Hepatocyte (in vitro differentiated cells): ENCODE data around the gene ABCB11. TPM values are rescaled to one million over a fixed set of nuclear protein-coding genes. Genes with fewer than 3 reads are reported as not detected.

ENCODE experiments used
- DNase-seq: peaks from one replicate; pipeline ENCODE4 v3.0.0-alpha.2; 2016; ENCODE audit warnings: low spot score
- H2AFZ ChIP-seq: fragments of 200-600 bp; sonication (generic); 2 replicates; pipeline ENCODE4 v1.6.0; 2016; ENCODE audit warnings: antibody characterized with exemption, mild to moderate bottlenecking
- H3K27ac ChIP-seq: fragments of 200-600 bp; sonication (generic); 2 replicates; pipeline ENCODE4 v1.5.1; 2016; ENCODE audit warnings: mild to moderate bottlenecking
- H3K27me3 ChIP-seq: fragments of 200-600 bp; sonication (generic); 2 replicates; pipeline ENCODE4 v1.6.1; 2016
- H3K36me3 ChIP-seq: fragments of 200-600 bp; sonication (generic); replicated peaks from 2 replicates; pipeline ENCODE4 v1.5.1; 2016; ENCODE audit warnings: low read depth; ENCODE audit not compliant: insufficient read depth
- H3K4me1 ChIP-seq: fragments of 200-600 bp; sonication (generic); 2 replicates; pipeline ENCODE4 v1.5.1; 2016; ENCODE audit warnings: mild to moderate bottlenecking, moderate library complexity; ENCODE audit not compliant: insufficient read depth
- H3K4me2 ChIP-seq: fragments of 200-600 bp; sonication (generic); 2 replicates; pipeline ENCODE4 v1.6.0; 2016
- H3K4me3 ChIP-seq: fragments of 200-600 bp; sonication (generic); 2 replicates; pipeline ENCODE4 v1.5.1; 2016; ENCODE audit warnings: mild to moderate bottlenecking
- H3K79me2 ChIP-seq: fragments of 200-600 bp; sonication (generic); 2 replicates; pipeline ENCODE4 v1.6.0; 2017; ENCODE audit warnings: mild to moderate bottlenecking
- H3K9me2 ChIP-seq: fragments of 200-600 bp; sonication (generic); replicated peaks from 2 replicates; pipeline ENCODE4 v1.6.0; 2017; ENCODE audit warnings: mild to moderate bottlenecking; ENCODE audit not compliant: insufficient read depth
- H3K9me3 ChIP-seq: fragments of 200-600 bp; sonication (generic); 2 replicates; pipeline ENCODE4 v1.5.1; 2016; ENCODE audit warnings: low read depth, mild to moderate bottlenecking
- H4K20me1 ChIP-seq: fragments of 200-600 bp; sonication (generic); 2 replicates; pipeline ENCODE4 v1.6.0; 2016; ENCODE audit warnings: mild to moderate bottlenecking; ENCODE audit not compliant: insufficient read depth, poor library complexity, severe bottlenecking
- CTCF ChIP-seq: fragments of 200-600 bp; sonication (generic); IDR thresholded peaks from 2 replicates; pipeline ENCODE4 v1.5.1; 2016; ENCODE audit warnings: antibody characterized with exemption, mild to moderate bottlenecking; ENCODE audit not compliant: poor library complexity
- EZH2 ChIP-seq: fragments of 200-600 bp; sonication (generic); IDR thresholded peaks from 2 replicates; pipeline ENCODE4 v1.6.1; 2016; ENCODE audit warnings: antibody characterized with exemption, mild to moderate bottlenecking, borderline replicate concordance
- EZH2phosphoT487 ChIP-seq: fragments of 200-600 bp; sonication (generic); IDR thresholded peaks from one replicate; pipeline ENCODE4 v1.6.1; 2018; ENCODE audit warnings: antibody characterized with exemption, mild to moderate bottlenecking, low read depth, moderate library complexity; ENCODE audit not compliant: unreplicated experiment, severe bottlenecking
- WGBS: methylation state at CpG from one replicate; pipeline ENCODE4 v1.1.6; 2016; ENCODE audit warnings: low lambda C conversion rate; ENCODE audit errors: missing lambda C conversion rate; 5-methylcytosine and 5-hydroxymethylcytosine counted together
- polyA plus RNA-seq: library from polyadenylated mRNA; unstranded; fragments of >200 nt; fragmentation: Nextera tagmentation; extraction: Ambion mirVana; gene quantifications from 2 replicates; pipeline ENCODE4 v1.2.1, GENCODE V29; 2016
- total RNA-seq: library from RNA; depleted of rRNA; stranded (reverse); fragments of >200 nt; gene quantifications from 2 replicates; pipeline ENCODE4 v1.2.3, GENCODE V29; 2014

The ABCB11 gene
- total and polyA plus RNA-seq, 2 experiments from 2014 or later: 2.0 to 9.2 TPM

- Histone ChIP-seq H3K79me2 (no peaks in the 10 kb centered on the region), H3K36me3 (no peaks in the 10 kb centered on the region), H3K4me2 (no peak overlapping the region), H4K20me1 (no peaks in the 10 kb centered on the region), H3K9me2 (no peaks in the 10 kb centered on the region), H3K4me1 (no peaks in the 10 kb centered on the region), H3K9me3 (no peaks in the 10 kb centered on the region), H3K27me3 (peaks cover 13% of the 10 kb centered on the region), H2AFZ (no peak overlapping the region), H3K27ac (no peak overlapping the region), H3K4me3 (no peak overlapping the region)
- no peak for TF ChIP-seq EZH2
- WGBS: 95% methylated on average over 4 of the region's 4 CpGs
- no peak for DNase-seq
These were observed 117.6 kb downstream of the ABCB11 start for GRCh38 chr2:168913495-168913894.

- H3K4me1 ChIP-seq: no peaks in the 10 kb centered on the region
- peak overlapping the region; percentile 70 for H3K4me2 ChIP-seq
- peak; percentile 21 for DNase-seq
- TF ChIP-seq CTCF (no peak), EZH2phosphoT487 (no peak), EZH2 (no peak)
- H3K9me2 ChIP-seq: no peaks in the 10 kb centered on the region
- no peak overlapping the region for H3K27ac ChIP-seq
- H3K79me2 ChIP-seq: no peaks in the 10 kb centered on the region
- no peaks in the 10 kb centered on the region for H4K20me1 ChIP-seq
- 40% methylated on average over 21 of the region's 21 CpGs for WGBS
- peak overlapping the region; percentile 21 for H2AFZ ChIP-seq
- H3K9me3 ChIP-seq: no peaks in the 10 kb centered on the region
- no peaks in the 10 kb centered on the region for H3K36me3 ChIP-seq
- no peak overlapping the region for H3K4me3 ChIP-seq
- peaks cover 13% of the 10 kb centered on the region for H3K27me3 ChIP-seq
These were observed 118.2 kb downstream of the ABCB11 start for GRCh38 chr2:168912901-168913369.

GRCh38 chr2:168912466-168912865, 118.7 kb downstream of the ABCB11 start:
- Histone ChIP-seq H2AFZ (peak overlapping the region; percentile 21), H3K4me2 (peak overlapping the region; percentile 70), H3K27me3 (peaks cover 13% of the 10 kb centered on the region), H3K9me3 (no peaks in the 10 kb centered on the region), H3K4me1 (no peaks in the 10 kb centered on the region), H3K36me3 (no peaks in the 10 kb centered on the region), H4K20me1 (no peaks in the 10 kb centered on the region), H3K79me2 (no peaks in the 10 kb centered on the region), H3K9me2 (no peaks in the 10 kb centered on the region), H3K4me3 (no peak overlapping the region), H3K27ac (no peak overlapping the region)
- TF ChIP-seq CTCF (no peak), EZH2 (no peak), EZH2phosphoT487 (no peak)
- DNase-seq: no peak
- WGBS: 76% methylated on average over 6 of the region's 6 CpGs

- H2AFZ ChIP-seq: no peak overlapping the region
- 75% methylated on average over 5 of the region's 5 CpGs for WGBS
- H4K20me1 ChIP-seq: no peaks in the 10 kb centered on the region
These were observed 120.8 kb downstream of the ABCB11 start for GRCh38 chr2:168910330-168910729.

More at GRCh38 chr2:168910330-168910729, 120.8 kb downstream of the ABCB11 start:
- DNase-seq: no peak
- H3K9me2 ChIP-seq: no peaks in the 10 kb centered on the region
- no peaks in the 10 kb centered on the region for H3K79me2 ChIP-seq
- no peak overlapping the region for H3K4me3 ChIP-seq
- peaks cover 13% of the 10 kb centered on the region for H3K27me3 ChIP-seq
- H3K4me1 ChIP-seq: no peaks in the 10 kb centered on the region
- H3K4me2 ChIP-seq: no peak overlapping the region
- H3K9me3 ChIP-seq: no peaks in the 10 kb centered on the region
- no peak for TF ChIP-seq EZH2
- TF ChIP-seq CTCF: no peak
- no peak for TF ChIP-seq EZH2phosphoT487
- no peak overlapping the region for H3K27ac ChIP-seq
- no peaks in the 10 kb centered on the region for H3K36me3 ChIP-seq
